ENCODE data around the gene GTF2IRD1. TPM values are rescaled to one million over a fixed set of nuclear protein-coding genes. Genes with fewer than 3 reads are reported as not detected.
A peak's percentile ranks its signal among the peaks of the same experiment; 100 is the strongest.

Gene GTF2IRD1
- total RNA-seq, 1 experiment from 2014 or later = 34.3 TPM

DNA sequence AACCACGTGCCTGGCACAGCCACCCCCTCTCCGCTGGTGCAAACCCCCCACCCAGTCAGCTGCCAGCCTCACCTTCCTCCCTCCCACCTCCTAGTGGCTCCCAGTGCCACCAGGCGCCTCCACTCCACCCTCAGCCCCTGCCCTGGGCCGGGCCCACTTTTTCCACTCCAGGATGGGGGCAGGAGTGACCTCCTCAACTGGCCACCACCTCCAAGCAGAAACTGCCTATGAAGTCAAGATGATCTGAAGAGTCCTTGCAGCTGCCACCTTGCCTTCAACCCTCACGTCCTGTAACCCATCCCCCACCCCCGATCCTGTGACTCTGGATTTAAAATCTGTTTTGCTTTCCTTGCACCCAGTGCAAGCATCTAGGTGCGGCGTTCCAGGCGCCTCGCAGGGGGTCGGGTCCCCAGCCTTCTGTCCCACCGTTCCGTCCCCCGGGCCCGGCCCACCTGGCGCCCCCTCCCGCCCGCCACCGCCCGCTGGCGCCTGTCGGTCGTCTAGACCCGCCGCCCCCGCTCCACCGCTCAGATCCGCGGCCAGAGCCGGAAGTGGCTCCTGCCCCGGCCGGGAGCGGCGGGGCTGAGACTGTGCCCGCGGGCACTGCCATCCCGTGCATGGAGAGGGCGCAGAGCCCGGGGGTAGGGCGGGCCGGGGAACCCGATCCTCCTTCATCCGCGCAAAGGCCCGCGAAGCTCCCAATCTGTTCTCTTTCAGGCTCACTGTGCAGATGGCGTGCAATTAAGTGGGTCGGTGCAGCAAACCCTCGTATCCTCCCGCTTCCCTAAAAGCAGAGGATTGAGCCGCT, 152.6 kb downstream of the GTF2IRD1 start:
- no peak overlapping the region for H2BK5ac ChIP-seq (ENCODE audit: insufficient read length, low read length)
- no peak overlapping the region for H2AFZ ChIP-seq (ENCODE audit: low read length)

More for the DNA sequence above, 152.6 kb downstream of the GTF2IRD1 start:
- DNase-seq = peak; percentile 58
- Histone ChIP-seq H3K56ac (ENCODE audit: insufficient read length, low read depth, low read length) (no peak overlapping the region), H2BK12ac (ENCODE audit: insufficient read length, low read depth, low read length) (no peak overlapping the region), H4K91ac (ENCODE audit: insufficient read length, low read depth, low read length) (no peak overlapping the region), H2BK120ac (ENCODE audit: low read depth, low read length, poor library complexity, severe bottlenecking) (no peak overlapping the region), H3K9ac (ENCODE audit: extremely low read depth, insufficient read length, low read length) (peak overlapping the region; percentile 23), H3K4me1 (ENCODE audit: insufficient read depth, low read length) (no peaks in the 10 kb centered on the region; the same call in 1 of the 2 replicates), H3K79me2 (ENCODE audit: insufficient read depth, low read length) (no peaks in the 10 kb centered on the region), H3K18ac (ENCODE audit: insufficient read length, low read depth, low read length) (no peak overlapping the region), H3T11ph (ENCODE audit: low read length) (no peak overlapping the region), H4K8ac (replicated peaks; ENCODE audit: insufficient read length, low read depth, low read length) (no peak overlapping the region), H3K14ac (ENCODE audit: insufficient read depth, low read length) (no peak overlapping the region; the same call in 1 of the 2 replicates), H3K23ac (ENCODE audit: insufficient read length, low read depth, low read length) (no peak overlapping the region), H3K27me3 (ENCODE audit: insufficient read depth, low read length) (no peaks in the 10 kb centered on the region), H3K4ac (ENCODE audit: low read depth, low read length) (no peak overlapping the region), H2AK5ac (ENCODE audit: insufficient read length, low read length) (no peak overlapping the region), H3K23me2 (ENCODE audit: insufficient read length, low read depth, low read length, poor library complexity, severe bottlenecking) (no peaks in the 10 kb centered on the region), H3K9me3 (ENCODE audit: control insufficient read depth, low read depth, low read length) (no peaks in the 10 kb centered on the region), H3K4me2 (ENCODE audit: insufficient read depth, insufficient read length, low read length) (peak overlapping the region; percentile 7), H3K79me1 (ENCODE audit: insufficient read depth, low read depth, low read length, poor library complexity, severe bottlenecking) (no peaks in the 10 kb centered on the region), H2BK20ac (ENCODE audit: low read depth, low read length, poor library complexity, severe bottlenecking) (no peak overlapping the region), H3K27ac (ENCODE audit: insufficient read length, low read depth, low read length) (no peak overlapping the region), H4K20me1 (ENCODE audit: control insufficient read depth, insufficient read depth, insufficient read length) (peaks cover 2% of the 10 kb centered on the region), H2BK15ac (ENCODE audit: low read depth, low read length) (no peak overlapping the region), H4K5ac (ENCODE audit: insufficient read length, low read depth, low read length) (no peak overlapping the region)
- Mint-ChIP-seq H3K36me3 (ENCODE audit: insufficient read depth in 1 of 3, low read depth in 3 of 3) (peaks cover 2 to 15% (median 8%) of the 10 kb centered on the region in 3 experiments; a peak in 5 of 7 replicates), H3K4me1 (peaks cover 10 to 13% of the 10 kb centered on the region in 2 experiments), H3K27me3 (ENCODE audit: low read depth) (no peaks in the 10 kb centered on the region; the same call in 1 of the 2 replicates), H3K9me3 (no peaks in the 10 kb centered on the region), H3K4me3 (peak overlapping the region; percentile 43 to 62; a peak in 4 of 5 replicates), H3K27ac (peak overlapping the region in 1 of 3 experiments; percentile 91; a peak in 1 of 7 replicates)
- TF ChIP-seq, protein P1, sequence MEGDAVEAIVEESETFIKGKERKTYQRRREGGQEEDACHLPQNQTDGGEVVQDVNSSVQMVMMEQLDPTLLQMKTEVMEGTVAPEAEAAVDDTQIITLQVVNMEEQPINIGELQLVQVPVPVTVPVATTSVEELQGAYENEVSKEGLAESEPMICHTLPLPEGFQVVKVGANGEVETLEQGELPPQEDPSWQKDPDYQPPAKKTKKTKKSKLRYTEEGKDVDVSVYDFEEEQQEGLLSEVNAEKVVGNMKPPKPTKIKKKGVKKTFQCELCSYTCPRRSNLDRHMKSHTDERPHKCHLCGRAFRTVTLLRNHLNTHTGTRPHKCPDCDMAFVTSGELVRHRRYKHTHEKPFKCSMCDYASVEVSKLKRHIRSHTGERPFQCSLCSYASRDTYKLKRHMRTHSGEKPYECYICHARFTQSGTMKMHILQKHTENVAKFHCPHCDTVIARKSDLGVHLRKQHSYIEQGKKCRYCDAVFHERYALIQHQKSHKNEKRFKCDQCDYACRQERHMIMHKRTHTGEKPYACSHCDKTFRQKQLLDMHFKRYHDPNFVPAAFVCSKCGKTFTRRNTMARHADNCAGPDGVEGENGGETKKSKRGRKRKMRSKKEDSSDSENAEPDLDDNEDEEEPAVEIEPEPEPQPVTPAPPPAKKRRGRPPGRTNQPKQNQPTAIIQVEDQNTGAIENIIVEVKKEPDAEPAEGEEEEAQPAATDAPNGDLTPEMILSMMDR (conservative IDR thresholded peaks at IDR 0.05) = 0 out of 3 replicates have a peak, but pooled peaks have one; percentile 16
- WGBS (ENCODE audit: extremely low coverage, insufficient read length, low lambda C conversion rate) = no CpG with 5 or more reads among the region's 51 CpGs

Data from H9 (cell line).